K562 (cell line): ENCODE measurements around the gene SLC13A3. TPM values are rescaled to one million over a fixed set of nuclear protein-coding genes. Genes with fewer than 3 reads are reported as not detected.

Source experiments
- AFF4 ChIP-seq: sonication (generic); formaldehyde crosslinking; IDR thresholded peaks from 2 replicates; pipeline ENCODE4 v1.8.0; 2023; ENCODE audit warnings: mild to moderate bottlenecking, missing genetic modification reagents
- ATF4 ChIP-seq: fragments of 450-650 bp; formaldehyde crosslinking; IDR thresholded peaks from 2 replicates; pipeline ENCODE4 v1.4.0; 2022; ENCODE audit warnings: mild to moderate bottlenecking, moderate library complexity
- GATA2 ChIP-seq: sonication (generic); formaldehyde crosslinking; IDR thresholded peaks from 2 replicates; pipeline ENCODE4 v1.4.0; 2020; ENCODE audit warnings: mild to moderate bottlenecking, missing genetic modification reagents
- HEY1 ChIP-seq: fragments of 250-450 bp; sonication (Bioruptor Pico); IDR thresholded peaks from 2 replicates; pipeline ENCODE4 v1.5.0; 2020; ENCODE audit warnings: mild to moderate bottlenecking, moderate library complexity, borderline replicate concordance
- ILK ChIP-seq: fragments of 450-650 bp; IDR thresholded peaks from 2 replicates; pipeline ENCODE4 v1.6.1; 2016; ENCODE audit warnings: missing genetic modification characterization, low read depth, mild to moderate bottlenecking, missing compliant biosample characterization, moderate library complexity, borderline replicate concordance
- MAFG ChIP-seq: fragments of 450-650 bp; conservative IDR thresholded peaks from 2 replicates; pipeline ENCODE4 v1.6.1; 2016; ENCODE audit warnings: missing genetic modification characterization, missing compliant biosample characterization
- MTA1 ChIP-seq: fragments of 450-650 bp; IDR thresholded peaks from 2 replicates; pipeline ENCODE4 v1.6.1; 2017; ENCODE audit warnings: borderline replicate concordance
- NFE2 ChIP-seq: IDR thresholded peaks from 2 replicates; pipeline ENCODE4 v1.6.1; 2014; ENCODE audit warnings: antibody characterized with exemption, low read depth
- NKRF ChIP-seq: fragments of 450-650 bp; IDR thresholded peaks from 2 replicates; pipeline ENCODE4 v1.6.1; 2016; ENCODE audit warnings: borderline replicate concordance
- POLR2AphosphoS5 ChIP-seq: IDR thresholded peaks from 2 replicates; pipeline ENCODE4 v1.6.1; 2011; ENCODE audit warnings: mild to moderate bottlenecking, low read depth, low read length, moderate library complexity; ENCODE audit not compliant: control insufficient read depth, insufficient read depth
- RAD51 ChIP-seq: fragments of 450-650 bp; IDR thresholded peaks from 2 replicates; pipeline ENCODE4 v1.7.1; 2016; ENCODE audit warnings: low read depth, mild to moderate bottlenecking, borderline replicate concordance
- SLC30A9 ChIP-seq: fragments of 250-450 bp; sonication (Bioruptor Pico); IDR thresholded peaks from 2 replicates; pipeline ENCODE4 v1.8.0; 2022; ENCODE audit warnings: mild to moderate bottlenecking, moderate library complexity
- THRB ChIP-seq: fragments of 450-650 bp; formaldehyde crosslinking; conservative IDR thresholded peaks from 2 replicates; pipeline ENCODE4 v1.4.0; 2022; ENCODE audit warnings: mild to moderate bottlenecking, missing genetic modification characterization
- TRIM25 ChIP-seq: fragments of 450-650 bp; IDR thresholded peaks from 2 replicates; pipeline ENCODE4 v1.7.0; 2016; ENCODE audit warnings: borderline replicate concordance
- WHSC1 ChIP-seq: IDR thresholded peaks from one replicate; pipeline ENCODE4 v1.6.1; 2012; ENCODE audit warnings: low read length, control low read depth, inconsistent platforms
- XRCC3 ChIP-seq: fragments of 450-650 bp; IDR thresholded peaks from 2 replicates; pipeline ENCODE4 v1.6.1; 2017; ENCODE audit warnings: mild to moderate bottlenecking, moderate library complexity
- ZEB2 ChIP-seq: fragments of 450-650 bp; IDR thresholded peaks from 2 replicates; pipeline ENCODE4 v1.6.1; 2016
- ZFX ChIP-seq: sonication (generic); formaldehyde crosslinking; IDR thresholded peaks from 2 replicates; pipeline ENCODE4 v1.8.0; 2022; ENCODE audit warnings: mild to moderate bottlenecking, missing genetic modification reagents, moderate library complexity
- ZNF133 ChIP-seq: fragments of 250-450 bp; sonication (Bioruptor Pico); IDR thresholded peaks from 2 replicates; pipeline ENCODE4 v1.4.0; 2020; ENCODE audit warnings: mild to moderate bottlenecking
- polyA plus RNA-seq, 8 experiments: library from polyadenylated mRNA; depleted of rRNA in 4 of 8; stranded (reverse) in 5 of 8; unstranded in 3 of 8; fragments of >200 nt; fragmentation: Nextera tagmentation in 2 of 8; fragmentation: Illumina TruSeq in 1 of 8; extraction: Ambion mirVana in 2 of 8; extraction: Trizol in 1 of 8; gene quantifications; 2 replicates each; pipeline versions ENCODE4 v1.2.1 to v1.2.3, GENCODE V29; 2011 to 2014; ENCODE audit warnings: inconsistent platforms in 1 of 8, missing spikeins in 1 of 8
- total RNA-seq, 7 experiments: library from RNA; depleted of rRNA in 6 of 7; stranded (reverse); fragments of >200 nt in 6 of 7; fragmentation: Illumina TruSeq in 2 of 7; extraction: Trizol in 2 of 7; gene quantifications; 2 replicates each; pipeline versions ENCODE4 v1.2.1 to v1.2.3, GENCODE V29; 2011 to 2021; ENCODE audit warnings: low replicate concordance in 1 of 7

Gene SLC13A3
- total and polyA plus RNA-seq, 9 of the 15 experiments (the other 6 are each of a cell fraction or from before 2014, with no cell fraction given) = 5.5 to 16.4 (median 8.5) TPM

- no peak for TF ChIP-seq AFF4
- no peak for TF ChIP-seq RAD51
- TF ChIP-seq NFE2 = no peak
- no peak for TF ChIP-seq HEY1
- no peak for TF ChIP-seq ZNF133 (CRISPR knock-in tag)
- no peak; the same call in 1 of the 2 replicates for TF ChIP-seq ZEB2
- no peak for TF ChIP-seq THRB
- no peak for TF ChIP-seq MAFG
- no peak for TF ChIP-seq XRCC3
- no peak for TF ChIP-seq SLC30A9
- TF ChIP-seq ILK (tag) = no peak
- no peak for TF ChIP-seq TRIM25
- TF ChIP-seq NKRF = peak; percentile 42; the same call in 1 of the 2 replicates
- no peak for TF ChIP-seq ZFX (CRISPR knock-in tag)
- no peak for TF ChIP-seq MTA1
- peak; percentile 73 for TF ChIP-seq POLR2AphosphoS5
- TF ChIP-seq GATA2 (CRISPR knock-in tag) = peak; percentile 78
- TF ChIP-seq WHSC1 = no peak
- no peak for TF ChIP-seq ATF4 (CRISPR knock-in tag)
Observed at GRCh38 chr20:46648903-46649649, 2.2 kb downstream of the SLC13A3 start (continued).
